Activated naive CD8-positive, alpha-beta T cell treated with anti-CD3 and anti-CD28 coated beads, Interleukin-2, amount 10 ng/mL, durations not matched to agents 7 days and 5 days (primary cell): ENCODE measurements around the gene GAGE12H. TPM values are rescaled to one million over a fixed set of nuclear protein-coding genes. Genes with fewer than 3 reads are reported as not detected.

ENCODE experiments used
- ATAC-seq: fragments of 150-1000 bp; cut with Tn5 transposase; one replicate; pipeline ENCODE4 v1.10.0; 2021; ENCODE audit warnings: low read depth, moderate library complexity
- POLR2A ChIA-PET: fragments of 350-600 bp; sonication (Branson Sonifier 250); formaldehyde crosslinking; loops from one replicate; lab custom pipeline; 2021; ENCODE audit warnings: antibody characterized with exemption; lab: Charles Lee
- DNase-seq: peaks from one replicate; pipeline ENCODE4 v3.0.0; 2021
- H3K27ac Mint-ChIP-seq: one replicate; pipeline ENCODE4 v1.8.0; 2022; ENCODE audit warnings: mild to moderate bottlenecking, mixed read lengths
- H3K27me3 Mint-ChIP-seq: one replicate; pipeline ENCODE4 v1.8.0; 2022; ENCODE audit warnings: mild to moderate bottlenecking, moderate library complexity, mixed read lengths
- H3K36me3 Mint-ChIP-seq: one replicate; pipeline ENCODE4 v1.8.0; 2021; ENCODE audit warnings: mild to moderate bottlenecking, mixed read lengths
- H3K4me1 Mint-ChIP-seq: one replicate; pipeline ENCODE4 v1.8.0; 2021; ENCODE audit warnings: mixed read lengths
- H3K4me3 Mint-ChIP-seq: one replicate; pipeline ENCODE4 v1.8.0; 2022; ENCODE audit warnings: mild to moderate bottlenecking, moderate library complexity, mixed read lengths
- H3K9me3 Mint-ChIP-seq: one replicate; pipeline ENCODE4 v1.8.0; 2021; ENCODE audit warnings: mixed read lengths
- total RNA-seq, 2 experiments: library from RNA; stranded (reverse); gene quantifications; one replicate each; pipeline ENCODE4 v1.2.3, GENCODE V29; 2021

Gene GAGE12H
- total RNA-seq, 2 experiments from 2014 or later: not detected

- Mint-ChIP-seq H3K4me3 (no peak overlapping the region), H3K27me3 (peaks cover 3% of the 10 kb centered on the region), H3K36me3 (no peaks in the 10 kb centered on the region), H3K27ac (no peak overlapping the region), H3K4me1 (no peaks in the 10 kb centered on the region), H3K9me3 (peaks cover 3% of the 10 kb centered on the region)
- ATAC-seq (no peak), DNase-seq (no peak)
- POLR2A ChIA-PET: no interaction called here
Measured at GRCh38 chrX:49618574-49618973, 38.8 kb downstream of the GAGE12H start.

GRCh38 chrX:49627086-49627777, 47.5 kb downstream of the GAGE12H start:
- H3K27me3 Mint-ChIP-seq: peaks cover 7% of the 10 kb centered on the region
- H3K36me3 Mint-ChIP-seq: no peaks in the 10 kb centered on the region
- POLR2A ChIA-PET: interaction anchor here (0.6 kb wide), 1 partner anchor 12 kb away, joined by 3 read pairs; no protein-coding TSS in a partner anchor
- H3K4me3 Mint-ChIP-seq: peak overlapping the region; percentile 77
- peaks cover 2% of the 10 kb centered on the region for H3K4me1 Mint-ChIP-seq
- peaks cover 3% of the 10 kb centered on the region for H3K9me3 Mint-ChIP-seq
- peak overlapping the region; percentile 16 for H3K27ac Mint-ChIP-seq
- ATAC-seq (peak; percentile 54), DNase-seq (peak; percentile 34)

Other genes with a start within 250 kb of the GAGE12H start
- gene GAGE13, start 248.4 kb upstream of the GAGE12H start, total RNA-seq: not detected
- not detected for gene GAGE12C, start 47.8 kb upstream of the GAGE12H start, total RNA-seq
- gene GAGE12D, start 38.2 kb upstream of the GAGE12H start, total RNA-seq: not detected
- gene GAGE12E, start 28.7 kb upstream of the GAGE12H start, total RNA-seq: not detected
- gene GAGE12F, start 19.1 kb upstream of the GAGE12H start, total RNA-seq: not detected
- gene GAGE12G, start 9.5 kb upstream of the GAGE12H start, total RNA-seq: not detected
- not detected for gene GAGE2A, start 9.5 kb downstream of the GAGE12H start, total RNA-seq
- gene GAGE1, start 19.1 kb downstream of the GAGE12H start, total RNA-seq: not detected
- gene PAGE1, start 116.0 kb downstream of the GAGE12H start, total RNA-seq: not detected
- gene PAGE4, start 249.4 kb downstream of the GAGE12H start, total RNA-seq: not detected